Mesenchymal stem cell (in vitro differentiated cells and primary cell): ENCODE measurements around the gene RIT1.

Experiments
- DNase-seq: peaks from one replicate; pipeline ENCODE4 v3.0.0-alpha.2; 2013
- H2AFZ ChIP-seq: one replicate; pipeline ENCODE4 v1.6.1; 2013; ENCODE audit warnings: low read depth, mild to moderate bottlenecking, control low read depth, inconsistent platforms, low read length, moderate library complexity
- H2AK5ac ChIP-seq: 2 replicates; pipeline ENCODE4 v1.6.1; 2013; ENCODE audit warnings: low read length, moderate library complexity, mild to moderate bottlenecking, inconsistent platforms; ENCODE audit not compliant: severe bottlenecking
- H2BK120ac ChIP-seq: one replicate; pipeline ENCODE4 v1.6.1; 2013; ENCODE audit warnings: low read depth, mild to moderate bottlenecking, inconsistent platforms, low read length, moderate library complexity
- H2BK12ac ChIP-seq, 2 experiments: one replicate each; pipeline ENCODE4 v1.6.1; 2013; ENCODE audit warnings: inconsistent platforms in 2 of 2, low read length in 2 of 2, mild to moderate bottlenecking in 2 of 2, moderate library complexity in 2 of 2, control low read depth in 1 of 2
- H2BK15ac ChIP-seq: one replicate; pipeline ENCODE4 v1.6.1; 2013; ENCODE audit warnings: mild to moderate bottlenecking, low read depth, inconsistent platforms; ENCODE audit not compliant: poor library complexity, severe bottlenecking
- H2BK5ac ChIP-seq: 2 replicates; pipeline ENCODE4 v1.6.1; 2013; ENCODE audit warnings: low read depth, mild to moderate bottlenecking, low read length, control low read depth, inconsistent platforms; ENCODE audit not compliant: poor library complexity, severe bottlenecking
- H3K14ac ChIP-seq, 2 experiments: one replicate each; pipeline ENCODE4 v1.6.1; 2013; ENCODE audit warnings: inconsistent platforms in 2 of 2, low read length in 2 of 2, control low read depth in 1 of 2, mild to moderate bottlenecking in 1 of 2, moderate library complexity in 1 of 2
- H3K18ac ChIP-seq, 2 experiments: one replicate each; pipeline ENCODE4 v1.6.1; 2013; ENCODE audit warnings: inconsistent platforms in 2 of 2, low read length in 2 of 2, control low read depth in 1 of 2, low read depth in 1 of 2, mild to moderate bottlenecking in 1 of 2
- H3K23ac ChIP-seq, 2 experiments: one replicate each; pipeline ENCODE4 v1.6.1; 2013; ENCODE audit warnings: inconsistent platforms in 2 of 2, low read length in 2 of 2, mild to moderate bottlenecking in 2 of 2, moderate library complexity in 2 of 2, control low read depth in 1 of 2
- H3K27ac ChIP-seq: 2 replicates; pipeline ENCODE4 v1.5.1; 2013; ENCODE audit warnings: mild to moderate bottlenecking, moderate library complexity, low read length, control low read depth, inconsistent platforms; ENCODE audit not compliant: poor library complexity, severe bottlenecking
- H3K27me3 ChIP-seq, 2 experiments: 2 replicates each; pipeline versions ENCODE4 v1.6.1 to v1.7.0; 2013; ENCODE audit warnings: low read length in 2 of 2, mild to moderate bottlenecking in 2 of 2, moderate library complexity in 2 of 2, control low read depth in 1 of 2, inconsistent platforms in 1 of 2; ENCODE audit not compliant: control insufficient read depth in 1 of 2, insufficient read depth in 1 of 2
- H3K36me3 ChIP-seq, 2 experiments: 2 replicates each; pipeline versions ENCODE4 v1.6.1 to v1.7.0; 2013; ENCODE audit warnings: low read length in 2 of 2, control low read depth in 1 of 2, inconsistent platforms in 1 of 2, low read depth in 1 of 2, mild to moderate bottlenecking in 1 of 2; ENCODE audit not compliant: insufficient read depth in 2 of 2, control insufficient read depth in 1 of 2
- H3K4ac ChIP-seq, 2 experiments: one replicate each; pipeline ENCODE4 v1.6.1; 2013; ENCODE audit warnings: inconsistent platforms in 2 of 2, low read length in 2 of 2, mild to moderate bottlenecking in 2 of 2, moderate library complexity in 2 of 2, control low read depth in 1 of 2, low read depth in 1 of 2
- H3K4me1 ChIP-seq: 2 replicates; pipeline ENCODE4 v1.6.1; 2013; ENCODE audit warnings: low read depth, low read length, control low read depth; ENCODE audit not compliant: control insufficient read depth, insufficient read depth
- H3K4me2 ChIP-seq: 2 replicates; pipeline ENCODE4 v1.6.1; 2013; ENCODE audit warnings: low read length, mild to moderate bottlenecking, inconsistent platforms; ENCODE audit not compliant: poor library complexity, severe bottlenecking
- H3K4me3 ChIP-seq, 2 experiments: 2 replicates each; pipeline versions ENCODE4 v1.5.1 to v1.7.0; 2013; ENCODE audit warnings: low read length in 2 of 2, mild to moderate bottlenecking in 2 of 2, control low read depth in 1 of 2, low read depth in 1 of 2; ENCODE audit not compliant: insufficient read depth in 1 of 2
- H3K79me1 ChIP-seq: replicated peaks from 2 replicates; pipeline ENCODE4 v1.6.1; 2013; ENCODE audit warnings: mild to moderate bottlenecking, control low read depth, low read length, inconsistent platforms; ENCODE audit not compliant: poor library complexity, severe bottlenecking
- H3K9ac ChIP-seq: 2 replicates; pipeline ENCODE4 v1.7.0; 2013; ENCODE audit warnings: mild to moderate bottlenecking, low read length, moderate library complexity
- H3K9me3 ChIP-seq: 2 replicates; pipeline ENCODE4 v1.7.0; 2013; ENCODE audit warnings: mild to moderate bottlenecking, low read length; ENCODE audit not compliant: control insufficient read depth
- H4K8ac ChIP-seq: one replicate; pipeline ENCODE4 v1.6.1; 2013; ENCODE audit warnings: inconsistent platforms, mild to moderate bottlenecking, low read length, moderate library complexity
- H4K91ac ChIP-seq: one replicate; pipeline ENCODE4 v1.6.1; 2013; ENCODE audit warnings: mild to moderate bottlenecking, low read length, inconsistent platforms
- WGBS: methylation state at CpG from one replicate; pipeline ENCODE4 v1.1.7; 2013; ENCODE audit warnings: mixed read lengths; 5-methylcytosine and 5-hydroxymethylcytosine counted together

RIT1 gene

DNA sequence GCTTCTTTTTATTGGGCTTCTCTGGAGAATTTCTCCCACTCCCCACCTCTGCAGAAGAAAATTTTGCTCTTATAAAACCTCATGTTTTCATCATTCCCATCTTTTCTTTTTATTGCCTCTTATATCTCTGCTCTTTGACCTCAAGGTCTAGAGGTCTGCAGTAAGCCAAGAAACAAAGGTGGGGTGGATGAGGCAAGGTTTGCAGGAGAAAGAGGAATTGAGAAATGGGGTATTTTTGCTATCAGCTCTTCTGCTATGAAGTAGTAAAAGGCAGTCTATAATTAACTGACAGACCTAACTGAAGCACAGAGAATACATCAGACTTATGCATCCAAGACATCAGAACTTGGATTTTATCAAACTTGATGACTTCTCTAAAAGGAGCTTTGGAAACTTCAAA is 28.9 kb downstream of the RIT1 start:
- no peak overlapping the region for H3K4me2 ChIP-seq
- no peak overlapping the region for H2BK120ac ChIP-seq
- no peak overlapping the region for H3K4ac ChIP-seq
- peaks cover 2% of the 10 kb centered on the region for H3K4me1 ChIP-seq
- no peak overlapping the region for H4K8ac ChIP-seq
- H3K27ac ChIP-seq = no peak overlapping the region
- DNase-seq = no peak
- no peak overlapping the region for H2AFZ ChIP-seq
- no peaks in the 10 kb centered on the region for H3K9me3 ChIP-seq
- no peak overlapping the region for H3K23ac ChIP-seq
- no peak overlapping the region for H2AK5ac ChIP-seq
- no peak overlapping the region for H2BK12ac ChIP-seq
- H3K27me3 ChIP-seq = no peaks in the 10 kb centered on the region
- H3K9ac ChIP-seq = no peak overlapping the region
- H2BK5ac ChIP-seq = no peak overlapping the region
- no peak overlapping the region for H4K91ac ChIP-seq
- no peak overlapping the region for H2BK15ac ChIP-seq
- H3K36me3 ChIP-seq = peaks cover 3 to 31% of the 10 kb centered on the region in 2 experiments
- no peak overlapping the region for H3K14ac ChIP-seq
- no peak overlapping the region for H3K18ac ChIP-seq
- H3K4me3 ChIP-seq = no peak overlapping the region
- H3K79me1 ChIP-seq = no peaks in the 10 kb centered on the region

DNA sequence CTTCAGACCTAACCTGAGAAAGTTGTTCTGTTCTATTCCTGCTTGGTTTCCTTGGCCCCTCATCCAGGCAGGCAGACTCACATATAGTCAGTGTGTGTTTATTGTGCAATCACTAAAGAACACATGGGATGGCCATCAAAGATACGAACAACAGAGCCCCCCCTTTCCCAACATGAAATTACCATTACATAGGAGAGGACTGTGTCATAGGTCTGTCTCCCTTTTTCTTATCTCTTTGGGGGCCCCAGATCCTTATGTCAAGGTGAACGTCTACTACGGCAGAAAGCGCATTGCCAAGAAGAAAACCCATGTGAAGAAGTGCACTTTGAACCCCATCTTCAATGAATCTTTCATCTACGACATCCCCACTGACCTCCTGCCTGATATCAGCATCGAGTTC is 30.2 kb downstream of the RIT1 start:
- Histone ChIP-seq H2AK5ac (no peak overlapping the region), H3K4ac (no peak overlapping the region), H2BK15ac (no peak overlapping the region), H4K91ac (no peak overlapping the region), H2AFZ (no peak overlapping the region), H3K27me3 (no peaks in the 10 kb centered on the region), H4K8ac (no peak overlapping the region), H3K23ac (no peak overlapping the region), H3K4me1 (peaks cover 2% of the 10 kb centered on the region), H3K18ac (no peak overlapping the region), H3K9ac (no peak overlapping the region), H3K4me2 (no peak overlapping the region), H3K4me3 (no peak overlapping the region), H3K79me1 (no peaks in the 10 kb centered on the region), H3K36me3 (peaks cover 3 to 28% of the 10 kb centered on the region in 2 experiments), H2BK12ac (no peak overlapping the region), H2BK5ac (no peak overlapping the region), H3K27ac (no peak overlapping the region), H3K9me3 (no peaks in the 10 kb centered on the region), H3K14ac (no peak overlapping the region), H2BK120ac (no peak overlapping the region)
- 83% methylated on average over 6 of the region's 6 CpGs for WGBS
- DNase-seq = no peak

DNA sequence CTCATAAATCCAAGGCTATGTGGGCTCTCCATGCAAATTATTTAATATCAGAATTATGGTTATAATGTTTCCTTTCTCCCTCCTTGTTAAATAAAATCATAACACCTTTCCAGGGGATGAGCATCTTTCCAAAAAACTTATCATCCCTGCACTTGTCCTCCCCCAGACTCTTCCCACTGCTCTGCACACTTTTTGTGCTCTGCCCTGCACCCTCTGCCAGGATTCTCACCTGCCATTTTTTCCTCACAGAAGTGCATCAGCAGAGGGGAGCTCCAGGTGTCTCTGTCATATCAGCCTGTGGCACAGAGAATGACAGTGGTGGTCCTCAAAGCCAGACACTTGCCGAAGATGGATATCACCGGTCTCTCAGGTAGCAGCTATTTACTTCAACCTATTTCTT is 30.9 kb downstream of the RIT1 start:
- Histone ChIP-seq H3K27me3 (no peaks in the 10 kb centered on the region), H3K23ac (no peak overlapping the region), H3K4me2 (no peak overlapping the region), H3K79me1 (no peaks in the 10 kb centered on the region), H4K91ac (no peak overlapping the region), H3K36me3 (peaks cover 3 to 28% of the 10 kb centered on the region in 2 experiments), H3K9ac (no peak overlapping the region), H3K27ac (no peak overlapping the region), H3K4me1 (no peaks in the 10 kb centered on the region), H3K18ac (no peak overlapping the region), H2BK5ac (no peak overlapping the region), H3K14ac (no peak overlapping the region), H2BK12ac (no peak overlapping the region), H2AK5ac (no peak overlapping the region), H3K4ac (no peak overlapping the region), H4K8ac (no peak overlapping the region), H2BK15ac (no peak overlapping the region), H2BK120ac (no peak overlapping the region), H2AFZ (no peak overlapping the region), H3K4me3 (no peak overlapping the region), H3K9me3 (no peaks in the 10 kb centered on the region)
- no peak for DNase-seq
- WGBS = 92% methylated on average over 2 of the region's 2 CpGs

DNA sequence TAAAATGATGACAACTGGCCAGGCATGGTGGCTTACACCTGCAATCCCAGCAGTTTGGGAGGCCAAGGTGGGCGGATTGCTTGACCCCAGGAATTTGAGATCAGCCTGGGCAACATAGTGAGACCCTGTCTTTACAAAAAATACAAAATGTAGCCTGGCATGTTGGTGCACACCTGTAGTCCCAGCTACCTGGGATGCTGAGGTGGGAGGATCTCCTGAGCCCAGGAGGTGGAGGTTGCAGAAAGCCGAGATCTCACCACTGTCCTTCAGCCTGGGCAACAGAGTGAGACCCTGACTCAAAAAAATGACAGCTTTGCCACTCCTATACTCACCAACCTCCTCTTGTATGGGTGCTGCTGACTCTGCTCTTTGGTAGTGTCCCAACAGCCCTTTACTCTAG is 33.2 kb downstream of the RIT1 start:
- Histone ChIP-seq H2AFZ (no peak overlapping the region), H2BK12ac (no peak overlapping the region), H3K14ac (no peak overlapping the region), H3K4ac (no peak overlapping the region), H3K4me1 (peaks cover 3% of the 10 kb centered on the region), H3K27me3 (no peaks in the 10 kb centered on the region), H2BK120ac (no peak overlapping the region), H3K23ac (no peak overlapping the region), H3K18ac (no peak overlapping the region), H3K27ac (no peak overlapping the region), H3K79me1 (no peaks in the 10 kb centered on the region), H2BK15ac (no peak overlapping the region), H3K36me3 (peaks cover 3 to 25% of the 10 kb centered on the region in 2 experiments), H2BK5ac (no peak overlapping the region), H3K9ac (no peak overlapping the region), H2AK5ac (no peak overlapping the region), H3K9me3 (no peaks in the 10 kb centered on the region), H4K91ac (no peak overlapping the region), H3K4me3 (no peak overlapping the region), H3K4me2 (no peak overlapping the region), H4K8ac (no peak overlapping the region)
- no peak for DNase-seq
- 91% methylated on average over 2 of the region's 2 CpGs for WGBS
